ENCODE measurements around the gene ACTR1A.
"Not testable (repeated sequence)": the region's sequence is repeated elsewhere in the genome, so short reads cannot be mapped to it uniquely, and the experiment has no call there.

Gene ACTR1A

GRCh38 chr10:102502337-102503151 is at the start of gene ACTR1A:
TSS of gene ACTR1A (minus strand) at chr10:102502712. CDS start at chr10:102502647, 65 bp downstream.
- DNase-seq (ENCODE audit: low read depth), result peak; percentile 92

GRCh38 chr10:102550636-102551210 is 48.2 kb upstream of the ACTR1A start:
- DNase-seq (ENCODE audit: low read depth), result no peak

GRCh38 chr10:102549549-102549948 is 47.0 kb upstream of the ACTR1A start:
- DNase-seq (ENCODE audit: low read depth), result no peak

- no peak for DNase-seq (ENCODE audit: low read depth)
Measured at GRCh38 chr10:102546606-102547320, 44.3 kb upstream of the ACTR1A start.

GRCh38 chr10:102545997-102546396 is 43.5 kb upstream of the ACTR1A start:
- DNase-seq (ENCODE audit: low read depth), result no peak

- DNase-seq (ENCODE audit: low read depth), result no peak
Measured at GRCh38 chr10:102545265-102545871, 42.9 kb upstream of the ACTR1A start.

GRCh38 chr10:102542800-102543418 is 40.4 kb upstream of the ACTR1A start:
- no peak for DNase-seq (ENCODE audit: low read depth)

GRCh38 chr10:102540023-102540422 is 37.5 kb upstream of the ACTR1A start:
- DNase-seq (ENCODE audit: low read depth), result no peak

- DNase-seq (ENCODE audit: low read depth), result no peak
Measured at GRCh38 chr10:102538811-102539210, 36.3 kb upstream of the ACTR1A start.

GRCh38 chr10:102537948-102538347 is 35.4 kb upstream of the ACTR1A start:
- no peak for DNase-seq (ENCODE audit: low read depth)

GRCh38 chr10:102537367-102537766 is 34.9 kb upstream of the ACTR1A start:
- no peak for DNase-seq (ENCODE audit: low read depth)

GRCh38 chr10:102535481-102536147 is 33.1 kb upstream of the ACTR1A start:
- no peak for DNase-seq (ENCODE audit: low read depth)

- not testable (repeated sequence) for DNase-seq (ENCODE audit: low read depth)
Measured at GRCh38 chr10:102534966-102535365, 32.5 kb upstream of the ACTR1A start.

GRCh38 chr10:102534333-102534732 is 31.8 kb upstream of the ACTR1A start:
- DNase-seq (ENCODE audit: low read depth), result no peak

GRCh38 chr10:102527546-102527945 is 25.0 kb upstream of the ACTR1A start:
- DNase-seq (ENCODE audit: low read depth), result no peak

GRCh38 chr10:102524746-102525145 is 22.2 kb upstream of the ACTR1A start:
- DNase-seq (ENCODE audit: low read depth), result no peak

GRCh38 chr10:102523250-102524029 is 20.9 kb upstream of the ACTR1A start:
- DNase-seq (ENCODE audit: low read depth), result no peak

- no peak for DNase-seq (ENCODE audit: low read depth)
Measured at GRCh38 chr10:102522874-102523249, 20.4 kb upstream of the ACTR1A start.

- DNase-seq (ENCODE audit: low read depth), result no peak
Measured at GRCh38 chr10:102519246-102519825, 16.8 kb upstream of the ACTR1A start.

GRCh38 chr10:102517553-102517952 is 15.0 kb upstream of the ACTR1A start:
- no peak for DNase-seq (ENCODE audit: low read depth)

Data from HS-27A (cell line).